Osteocyte (in vitro differentiated cells): ENCODE data around the gene MBD6. TPM values are rescaled to one million over a fixed set of nuclear protein-coding genes. Genes with fewer than 3 reads are reported as not detected.

ENCODE experiments used
- DNase-seq: peaks from one replicate; pipeline ENCODE4 v3.0.0; 2021; ENCODE audit warnings: mixed read lengths; ENCODE audit not compliant: unreplicated experiment; ENCODE audit errors: extremely low spot score
- H3K27ac Mint-ChIP-seq: one replicate; pipeline ENCODE4 v1.8.0; 2021; ENCODE audit warnings: mild to moderate bottlenecking, mixed read lengths; ENCODE audit not compliant: unreplicated experiment
- H3K27me3 Mint-ChIP-seq: one replicate; pipeline ENCODE4 v1.8.0; 2021; ENCODE audit warnings: mixed read lengths; ENCODE audit not compliant: unreplicated experiment
- H3K36me3 Mint-ChIP-seq: one replicate; pipeline ENCODE4 v1.8.0; 2021; ENCODE audit warnings: mixed read lengths; ENCODE audit not compliant: unreplicated experiment
- H3K4me1 Mint-ChIP-seq: one replicate; pipeline ENCODE4 v1.8.0; 2021; ENCODE audit warnings: mixed read lengths; ENCODE audit not compliant: unreplicated experiment
- H3K4me3 Mint-ChIP-seq: one replicate; pipeline ENCODE4 v1.8.0; 2021; ENCODE audit warnings: mild to moderate bottlenecking, moderate library complexity, mixed read lengths; ENCODE audit not compliant: unreplicated experiment
- H3K9me3 Mint-ChIP-seq: one replicate; pipeline ENCODE4 v1.8.0; 2021; ENCODE audit warnings: mixed read lengths; ENCODE audit not compliant: unreplicated experiment
- CTCF ChIP-seq: fragments of 200-600 bp; sonication (generic); IDR thresholded peaks from 2 replicates; pipeline ENCODE4 v1.5.0; 2021; ENCODE audit warnings: antibody characterized with exemption, mild to moderate bottlenecking, moderate library complexity
- total RNA-seq: library from RNA; stranded (reverse); gene quantifications from 2 replicates; pipeline ENCODE4 v1.2.1, GENCODE V29; 2021

MBD6 gene
- total RNA-seq, 1 donor from 2014 or later, result 104 TPM

GRCh38 chr12:57571926-57572762 lies 49.5 kb downstream of the MBD6 start:
- no peak overlapping the region for H3K4me3 Mint-ChIP-seq
- H3K27me3 Mint-ChIP-seq, result peaks cover 3% of the 10 kb centered on the region
- H3K4me1 Mint-ChIP-seq, result no peaks in the 10 kb centered on the region
- no peak overlapping the region for H3K27ac Mint-ChIP-seq
- no peaks in the 10 kb centered on the region for H3K36me3 Mint-ChIP-seq
- no peak for TF ChIP-seq CTCF
- DNase-seq, result no peak
- no peaks in the 10 kb centered on the region for H3K9me3 Mint-ChIP-seq

- no peaks in the 10 kb centered on the region for H3K4me1 Mint-ChIP-seq
- H3K36me3 Mint-ChIP-seq, result no peaks in the 10 kb centered on the region
- no peak for TF ChIP-seq CTCF
- no peaks in the 10 kb centered on the region for H3K9me3 Mint-ChIP-seq
- no peak overlapping the region for H3K4me3 Mint-ChIP-seq
- no peak for DNase-seq
- H3K27ac Mint-ChIP-seq, result no peak overlapping the region
- peaks cover 10% of the 10 kb centered on the region for H3K27me3 Mint-ChIP-seq
These were observed 52.2 kb downstream of the MBD6 start for GRCh38 chr12:57574795-57575194.

GRCh38 chr12:57575771-57576612 lies 53.4 kb downstream of the MBD6 start:
- peaks cover 12% of the 10 kb centered on the region for H3K27me3 Mint-ChIP-seq
- no peak overlapping the region for H3K4me3 Mint-ChIP-seq
- no peak for TF ChIP-seq CTCF
- no peaks in the 10 kb centered on the region for H3K36me3 Mint-ChIP-seq
- H3K4me1 Mint-ChIP-seq, result no peaks in the 10 kb centered on the region
- DNase-seq, result no peak
- no peak overlapping the region for H3K27ac Mint-ChIP-seq
- no peaks in the 10 kb centered on the region for H3K9me3 Mint-ChIP-seq

GRCh38 chr12:57576613-57577160 lies 54.1 kb downstream of the MBD6 start:
- Mint-ChIP-seq H3K36me3 (no peaks in the 10 kb centered on the region), H3K27ac (no peak overlapping the region), H3K4me3 (no peak overlapping the region), H3K27me3 (peaks cover 9% of the 10 kb centered on the region), H3K4me1 (no peaks in the 10 kb centered on the region), H3K9me3 (no peaks in the 10 kb centered on the region)
- no peak for TF ChIP-seq CTCF
- no peak for DNase-seq
